Cardiac muscle cell (in vitro differentiated cells and primary cell): Measurements from ENCODE around the gene CYBRD1. TPM values are rescaled to one million over a fixed set of nuclear protein-coding genes. Genes with fewer than 3 reads are reported as not detected.
"Not testable (repeated sequence)": the region's sequence is repeated elsewhere in the genome, so short reads cannot be mapped to it uniquely, and the experiment has no call there.

Experiments used
- DNase-seq, 2 donors: peaks; one replicate each; pipeline versions ENCODE4 v3.0.0 to v3.0.0-alpha.2; 2010 to 2017; ENCODE audit warnings: low read depth in 1 of 2, low spot score in 1 of 2
- H3K27ac ChIP-seq: fragments of 200-600 bp; sonication (generic); 2 replicates; pipeline ENCODE4 v1.5.1; 2016
- H3K27me3 ChIP-seq: fragments of 200-600 bp; sonication (generic); 2 replicates; pipeline ENCODE4 v1.6.0; 2016; ENCODE audit warnings: control low read depth
- H3K36me3 ChIP-seq: fragments of 200-600 bp; sonication (generic); 2 replicates; pipeline ENCODE4 v1.5.1; 2016; ENCODE audit warnings: control low read depth
- H3K4me1 ChIP-seq: fragments of 200-600 bp; sonication (generic); 2 replicates; pipeline ENCODE4 v1.8.1; 2017; ENCODE audit warnings: low read depth, mild to moderate bottlenecking, mixed run types
- H3K4me3 ChIP-seq: fragments of 200-600 bp; sonication (generic); 2 replicates; pipeline ENCODE4 v1.5.1; 2016; ENCODE audit warnings: mild to moderate bottlenecking
- H3K9me3 ChIP-seq: fragments of 200-600 bp; sonication (generic); 2 replicates; pipeline ENCODE4 v1.5.1; 2017; ENCODE audit warnings: low read depth, mild to moderate bottlenecking, control low read depth
- polyA plus RNA-seq: library from polyadenylated mRNA; unstranded; fragments of >200 nt; fragmentation: Nextera tagmentation; extraction: Ambion mirVana; gene quantifications from 2 replicates; pipeline ENCODE4 v1.2.1, GENCODE V29; 2016
- total RNA-seq: library from RNA; depleted of rRNA; stranded (reverse); fragments of >200 nt; gene quantifications from 2 replicates; pipeline ENCODE4 v1.2.3, GENCODE V29; 2016
- TF ChIP-seq, protein P1 (sequence below): IDR thresholded peaks from 2 replicates; pipeline ENCODE4 v1.5.1; 2012; ENCODE audit warnings: low read depth, mild to moderate bottlenecking, low read length

CYBRD1 gene
- total and polyA plus RNA-seq, 2 experiments from 2014 or later, result 0.86 to 2.3 TPM

- Histone ChIP-seq H3K4me3 (no peak overlapping the region), H3K27ac (no peak overlapping the region), H3K4me1 (no peaks in the 10 kb centered on the region), H3K27me3 (no peaks in the 10 kb centered on the region), H3K36me3 (no peaks in the 10 kb centered on the region), H3K9me3 (no peaks in the 10 kb centered on the region)
- TF ChIP-seq, protein P1, sequence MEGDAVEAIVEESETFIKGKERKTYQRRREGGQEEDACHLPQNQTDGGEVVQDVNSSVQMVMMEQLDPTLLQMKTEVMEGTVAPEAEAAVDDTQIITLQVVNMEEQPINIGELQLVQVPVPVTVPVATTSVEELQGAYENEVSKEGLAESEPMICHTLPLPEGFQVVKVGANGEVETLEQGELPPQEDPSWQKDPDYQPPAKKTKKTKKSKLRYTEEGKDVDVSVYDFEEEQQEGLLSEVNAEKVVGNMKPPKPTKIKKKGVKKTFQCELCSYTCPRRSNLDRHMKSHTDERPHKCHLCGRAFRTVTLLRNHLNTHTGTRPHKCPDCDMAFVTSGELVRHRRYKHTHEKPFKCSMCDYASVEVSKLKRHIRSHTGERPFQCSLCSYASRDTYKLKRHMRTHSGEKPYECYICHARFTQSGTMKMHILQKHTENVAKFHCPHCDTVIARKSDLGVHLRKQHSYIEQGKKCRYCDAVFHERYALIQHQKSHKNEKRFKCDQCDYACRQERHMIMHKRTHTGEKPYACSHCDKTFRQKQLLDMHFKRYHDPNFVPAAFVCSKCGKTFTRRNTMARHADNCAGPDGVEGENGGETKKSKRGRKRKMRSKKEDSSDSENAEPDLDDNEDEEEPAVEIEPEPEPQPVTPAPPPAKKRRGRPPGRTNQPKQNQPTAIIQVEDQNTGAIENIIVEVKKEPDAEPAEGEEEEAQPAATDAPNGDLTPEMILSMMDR, result no peak
- DNase-seq, result no peak
These were observed 31.7 kb upstream of the CYBRD1 start for GRCh38 chr2:171490577-171490976.

DNA sequence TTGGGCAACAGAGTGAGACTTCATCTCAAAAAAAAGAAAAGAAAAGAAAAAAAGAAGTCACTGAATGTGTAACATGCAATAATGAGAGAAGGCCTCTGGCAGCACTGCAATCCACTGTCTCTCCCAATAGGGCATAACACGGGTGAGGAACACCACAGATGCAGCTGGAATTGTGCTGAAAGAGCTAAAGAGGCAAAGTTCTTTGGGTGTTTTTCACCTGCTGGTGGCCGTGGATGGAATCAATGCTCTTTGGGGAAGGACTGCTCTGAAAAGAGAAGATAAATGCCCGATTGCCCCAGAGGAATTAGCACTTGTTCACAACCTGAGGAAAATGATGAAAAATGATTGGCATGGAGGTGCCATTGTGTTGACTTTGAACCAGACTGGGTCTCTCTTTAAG lies 31.0 kb upstream of the CYBRD1 start:
- TF ChIP-seq, protein P1, result no peak
- Histone ChIP-seq H3K36me3 (no peaks in the 10 kb centered on the region), H3K9me3 (no peaks in the 10 kb centered on the region), H3K27ac (no peak overlapping the region), H3K4me1 (no peaks in the 10 kb centered on the region), H3K27me3 (no peaks in the 10 kb centered on the region), H3K4me3 (no peak overlapping the region)
- no peak for DNase-seq

- no peak overlapping the region for H3K4me3 ChIP-seq
These were observed 29.6 kb upstream of the CYBRD1 start for GRCh38 chr2:171492664-171493063.

GRCh38 chr2:171497664-171498063 lies 24.6 kb upstream of the CYBRD1 start:
- DNase-seq, H3K9me3 ChIP-seq, H3K36me3 ChIP-seq, H3K4me3 ChIP-seq, H3K27ac ChIP-seq, H3K27me3 ChIP-seq, H3K4me1 ChIP-seq: not testable (repeated sequence)

More at GRCh38 chr2:171492664-171493063, 29.6 kb upstream of the CYBRD1 start:
- no peaks in the 10 kb centered on the region for H3K4me1 ChIP-seq
- DNase-seq, result no peak
- no peaks in the 10 kb centered on the region for H3K27me3 ChIP-seq
- TF ChIP-seq, protein P1, result no peak
- no peaks in the 10 kb centered on the region for H3K9me3 ChIP-seq
- no peaks in the 10 kb centered on the region for H3K36me3 ChIP-seq
- H3K27ac ChIP-seq, result no peak overlapping the region

GRCh38 chr2:171505374-171505773 lies 16.9 kb upstream of the CYBRD1 start:
- H3K27ac ChIP-seq, result no peak overlapping the region
- no peaks in the 10 kb centered on the region for H3K36me3 ChIP-seq
- H3K27me3 ChIP-seq, result peaks cover 22% of the 10 kb centered on the region
- H3K4me1 ChIP-seq, result no peaks in the 10 kb centered on the region
- no peaks in the 10 kb centered on the region for H3K9me3 ChIP-seq
- H3K4me3 ChIP-seq, result no peak overlapping the region
- TF ChIP-seq, protein P1, result no peak
- DNase-seq, result peak in 1 of 2 donors; percentile 43

DNA sequence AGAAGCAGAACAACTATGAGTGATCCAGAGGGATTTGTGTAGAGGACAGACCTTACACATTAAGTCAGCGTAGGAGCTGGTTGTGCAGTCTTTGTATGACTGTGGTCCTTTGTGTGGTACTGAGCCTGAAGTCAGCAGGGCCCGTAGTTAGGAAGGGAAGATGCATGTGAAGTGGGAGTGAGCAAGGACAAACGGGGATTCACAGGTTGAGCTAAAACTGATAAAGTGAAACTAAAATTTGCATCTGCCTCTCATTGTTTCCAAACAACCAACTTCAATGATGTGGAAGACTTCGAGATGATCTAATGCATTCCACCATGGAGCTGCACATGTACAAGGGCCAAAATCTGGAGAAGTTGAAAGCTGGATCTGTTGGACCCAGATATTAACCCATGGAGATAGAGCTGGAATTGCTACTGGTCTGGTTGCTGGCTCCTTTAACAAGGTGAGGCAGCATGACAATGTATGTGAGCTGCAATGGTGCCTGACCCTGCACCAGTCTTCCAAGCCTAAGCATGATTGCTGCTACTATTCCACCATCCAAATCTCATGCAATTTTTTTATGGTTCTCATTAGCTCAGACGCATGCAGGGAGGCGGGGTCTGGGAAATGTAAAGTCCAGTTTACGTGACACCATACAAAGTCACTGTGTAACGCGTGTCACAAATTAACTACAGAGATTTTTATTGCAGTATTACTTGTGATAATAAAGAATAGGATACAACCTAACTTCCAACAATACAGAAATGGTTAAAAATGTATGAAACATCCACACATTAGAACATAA lies 12.1 kb upstream of the CYBRD1 start:
- Histone ChIP-seq H3K27ac (no peak overlapping the region), H3K4me1 (no peaks in the 10 kb centered on the region), H3K9me3 (no peaks in the 10 kb centered on the region), H3K36me3 (no peaks in the 10 kb centered on the region), H3K4me3 (no peak overlapping the region), H3K27me3 (peaks cover 22% of the 10 kb centered on the region)
- DNase-seq, result no peak
- TF ChIP-seq, protein P1, result no peak
